HG03520 (cell line): ENCODE measurements around the gene FGF14.
A peak's percentile ranks its signal among the peaks of the same experiment; 100 is the strongest.
"Not testable (repeated sequence)": the region's sequence is repeated elsewhere in the genome, so short reads cannot be mapped to it uniquely, and the experiment has no call there.

Source experiments
- ATAC-seq: cut with Tn5 transposase; IDR thresholded peaks from one replicate; pipeline ENCODE4 v1.9.1; 2021; ENCODE audit warnings: mild to moderate bottlenecking, moderate library complexity; ENCODE audit not compliant: unreplicated experiment

Gene FGF14

GRCh38 chr13:101881593-101881992, 520.3 kb downstream of the FGF14 start:
- no peak for ATAC-seq

DNA sequence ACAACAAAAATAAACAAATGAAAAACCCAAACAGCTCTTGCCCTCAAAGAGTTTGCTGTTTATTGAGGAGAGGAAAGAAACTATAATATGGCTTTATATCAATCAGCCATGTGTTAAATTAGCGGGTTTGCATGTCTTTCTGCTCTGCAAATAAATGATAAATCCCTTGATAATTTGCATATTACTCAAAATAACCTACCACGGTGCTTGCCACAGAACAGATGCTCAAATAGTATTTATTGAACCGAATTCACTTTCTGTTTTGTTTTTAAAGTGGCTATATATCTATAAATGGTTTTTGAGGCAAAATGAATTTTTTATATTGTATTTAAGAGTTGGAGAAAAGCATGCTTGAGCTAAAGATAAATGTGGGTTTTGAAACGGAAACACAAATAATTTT, 521.3 kb downstream of the FGF14 start:
- peak; percentile 84 for ATAC-seq

DNA sequence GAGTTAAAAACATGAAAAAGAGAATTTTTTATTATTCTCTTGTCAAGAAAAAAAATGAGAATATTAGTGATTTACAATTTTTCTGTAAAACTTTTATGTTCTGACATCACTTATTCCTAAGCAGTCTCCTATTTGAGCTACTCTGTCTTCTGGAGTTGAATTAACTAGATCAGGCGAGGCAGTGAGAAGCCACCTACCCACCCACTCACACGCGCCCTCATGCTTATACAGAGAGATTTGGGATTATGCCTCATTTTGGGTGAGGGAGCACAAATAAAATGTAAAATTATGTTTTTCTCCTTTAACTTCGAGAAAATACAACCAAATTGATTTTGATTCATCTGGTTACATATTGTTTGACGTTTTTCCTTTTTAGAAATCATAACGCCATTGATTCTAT, 524.9 kb downstream of the FGF14 start:
- ATAC-seq: no peak

DNA sequence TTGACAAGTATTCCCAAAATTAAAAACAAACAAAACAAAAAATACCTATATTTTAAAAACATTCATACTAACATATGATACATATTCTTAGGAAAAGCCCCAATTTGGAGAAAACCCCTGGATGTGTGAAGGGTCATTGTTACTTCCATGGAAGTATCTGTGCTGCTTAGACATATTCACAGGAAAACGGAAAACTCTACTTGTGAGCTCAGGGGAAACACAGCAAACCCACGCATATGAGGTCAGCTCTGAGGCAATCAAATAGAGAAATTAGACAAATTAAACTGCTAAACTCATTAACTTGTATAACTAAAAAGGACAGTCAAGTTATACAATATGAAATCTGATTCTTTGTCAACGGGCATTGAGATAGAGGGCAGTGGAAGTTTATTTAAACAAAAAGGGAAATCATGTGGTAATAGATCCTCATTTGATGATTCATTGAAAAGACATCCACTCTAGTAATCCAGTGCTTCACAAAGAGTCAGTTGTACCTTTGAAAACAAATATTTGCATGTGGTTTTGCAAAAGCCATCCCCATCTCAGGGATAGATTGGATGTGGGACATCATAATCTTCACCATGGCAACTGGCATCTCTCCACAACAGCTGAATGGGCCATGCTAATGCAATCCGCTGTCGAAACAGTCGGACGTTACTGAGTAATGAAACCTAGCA, 526.0 kb downstream of the FGF14 start:
- no peak for ATAC-seq

DNA sequence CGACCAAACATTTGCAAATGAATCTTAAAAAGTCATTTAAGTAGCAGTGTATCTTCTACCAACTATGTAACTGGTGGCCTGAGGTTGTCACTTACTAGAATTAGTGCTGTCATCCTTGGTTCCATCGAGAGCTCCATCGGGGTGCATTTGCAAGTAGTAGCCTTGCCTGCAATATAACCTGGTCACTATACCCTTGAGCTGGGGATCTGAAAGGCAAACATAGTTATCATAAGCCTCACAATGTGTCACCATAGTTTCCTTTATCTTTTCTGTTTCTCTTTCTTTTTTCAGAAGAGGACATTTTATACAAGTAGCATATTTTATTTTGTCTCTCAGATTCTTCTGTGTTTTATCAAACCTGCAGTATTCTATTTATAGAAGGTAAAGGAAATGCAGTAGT, 526.8 kb downstream of the FGF14 start:
- ATAC-seq: no peak

GRCh38 chr13:101869553-101869952, 532.3 kb downstream of the FGF14 start:
- ATAC-seq: peak; percentile 92

GRCh38 chr13:101868585-101869469, 533.0 kb downstream of the FGF14 start:
- peak; percentile 53 for ATAC-seq

GRCh38 chr13:101866889-101867581, 534.8 kb downstream of the FGF14 start:
- no peak for ATAC-seq

- ATAC-seq: no peak
Measured at GRCh38 chr13:101858860-101859259, 543.0 kb downstream of the FGF14 start.

DNA sequence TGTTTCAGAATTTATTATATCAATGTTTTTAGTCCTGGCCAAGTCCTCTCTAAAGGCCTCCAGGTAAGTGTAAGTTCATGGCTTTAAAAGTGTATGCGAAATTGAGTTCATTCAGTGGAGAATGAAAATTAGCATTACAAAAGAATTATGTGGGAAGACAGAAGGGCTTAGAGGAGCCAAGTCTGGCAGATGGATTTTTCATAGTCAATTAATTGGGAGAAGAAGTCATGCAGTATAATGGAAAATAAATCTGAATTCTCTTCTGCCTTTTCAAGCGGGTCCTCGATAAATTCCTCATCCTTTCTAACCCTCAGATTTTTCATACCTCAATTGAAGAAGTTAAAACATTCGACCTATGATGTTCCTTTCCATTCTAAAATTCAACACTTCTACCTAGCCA, 555.1 kb downstream of the FGF14 start:
- no peak for ATAC-seq

DNA sequence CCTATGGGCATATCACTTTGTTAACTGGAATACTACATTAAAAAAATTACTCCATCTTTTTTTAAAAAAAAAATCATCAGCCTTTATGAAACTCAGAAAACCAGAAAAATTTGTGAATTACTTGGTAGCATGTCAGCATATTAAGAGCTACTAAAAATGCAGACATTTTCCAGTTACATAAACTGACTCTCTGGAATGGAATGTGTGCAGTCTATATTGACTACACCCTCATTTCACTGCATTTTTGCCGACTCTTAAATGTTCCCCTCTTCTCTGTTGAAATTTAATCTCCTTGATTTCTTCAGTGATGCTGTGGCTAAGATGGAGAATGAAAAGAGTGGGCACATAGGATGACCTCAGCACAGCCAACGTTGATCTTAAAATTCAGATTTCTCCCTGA, 555.6 kb downstream of the FGF14 start:
- no peak for ATAC-seq

GRCh38 chr13:101845245-101846020, 556.4 kb downstream of the FGF14 start:
- no peak for ATAC-seq

- no peak for ATAC-seq
Measured at GRCh38 chr13:101841698-101842097, 560.1 kb downstream of the FGF14 start.

- ATAC-seq: no peak
Measured at GRCh38 chr13:101838323-101838722, 563.5 kb downstream of the FGF14 start.

DNA sequence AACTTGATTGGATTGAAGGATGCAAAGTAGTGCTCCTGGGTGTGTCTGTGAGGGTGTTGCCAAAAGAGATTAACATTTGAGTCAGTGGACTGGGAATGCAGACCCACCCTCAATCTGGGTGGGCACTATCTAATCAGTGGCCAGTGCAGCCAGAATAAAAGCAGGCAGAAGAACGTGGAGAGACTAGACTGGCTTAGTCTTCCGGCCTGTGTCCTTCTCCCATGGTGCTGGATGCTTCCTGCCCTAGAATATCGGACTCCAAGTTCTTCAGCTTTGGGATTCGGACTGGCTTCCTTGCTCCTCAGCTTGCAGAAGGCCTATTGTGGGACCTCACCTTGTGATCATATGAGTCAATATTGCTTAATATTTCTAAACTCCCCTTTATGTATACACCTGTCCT, 564.1 kb downstream of the FGF14 start:
- ATAC-seq: not testable (repeated sequence)

GRCh38 chr13:101837288-101837687, 564.6 kb downstream of the FGF14 start:
- ATAC-seq: no peak

DNA sequence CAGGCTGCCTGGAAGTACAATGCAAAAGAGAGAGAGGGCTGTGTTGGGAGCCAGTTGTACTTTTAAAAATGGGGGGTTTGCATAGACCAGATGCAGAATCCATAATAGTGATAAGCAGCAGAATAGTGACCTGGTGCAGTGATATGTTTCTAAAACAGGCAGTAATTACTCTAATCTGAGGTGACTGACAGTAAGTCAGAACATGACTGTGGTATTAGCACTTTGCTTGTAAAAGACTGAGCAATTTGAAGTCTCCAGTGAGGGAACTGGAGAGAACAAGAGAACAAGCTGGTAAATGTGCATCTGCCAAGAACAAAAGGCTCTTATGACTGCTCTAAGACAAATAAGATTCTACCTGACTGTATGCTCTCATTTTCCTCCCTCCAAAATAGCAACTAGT, 565.9 kb downstream of the FGF14 start:
- no peak for ATAC-seq

GRCh38 chr13:101833671-101834070, 568.2 kb downstream of the FGF14 start:
- ATAC-seq: no peak

GRCh38 chr13:101830035-101830434, 571.8 kb downstream of the FGF14 start:
- no peak for ATAC-seq

DNA sequence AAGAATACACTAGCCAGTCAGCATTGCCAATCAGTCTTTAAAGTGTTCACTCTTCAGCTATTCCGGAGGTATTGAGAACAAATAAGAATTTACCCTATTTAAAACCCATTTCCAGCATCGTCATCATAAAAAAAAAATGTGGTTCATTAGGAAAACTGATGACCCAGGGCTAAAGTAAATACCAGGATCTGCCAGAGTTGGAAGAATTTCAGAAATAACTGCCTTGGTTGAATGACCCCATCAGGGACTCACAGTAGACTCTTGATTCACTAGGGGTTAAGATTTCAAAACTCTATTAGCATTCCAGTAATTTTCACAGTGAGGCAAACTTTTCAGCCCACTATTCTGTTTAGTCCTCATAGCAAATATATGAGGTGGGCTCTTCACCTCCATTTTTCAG, 572.4 kb downstream of the FGF14 start:
- ATAC-seq: no peak

DNA sequence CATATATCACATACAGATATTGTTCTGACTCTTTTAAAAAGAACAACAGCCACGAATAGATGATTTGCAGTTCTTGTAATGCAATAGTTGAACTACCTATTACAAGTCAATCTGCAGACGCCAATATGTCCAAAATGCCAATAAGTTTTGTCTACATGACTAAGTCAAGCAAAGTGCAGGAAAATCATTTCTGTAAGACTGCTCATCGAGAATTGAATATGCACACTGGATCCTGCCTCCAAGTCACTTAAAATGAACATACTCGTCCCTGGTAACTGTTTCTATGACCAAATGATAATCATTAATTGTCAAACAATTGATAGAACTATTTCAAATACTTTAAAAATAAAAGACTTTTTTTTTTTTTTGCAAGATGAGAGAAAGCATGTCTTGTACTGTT, 573.7 kb downstream of the FGF14 start:
- ATAC-seq: no peak
